Jurkat, Clone E6-1 (cell line): ENCODE data around the gene GNB5. TPM values are rescaled to one million over a fixed set of nuclear protein-coding genes. Genes with fewer than 3 reads are reported as not detected.
"Not testable (repeated sequence)": the region's sequence is repeated elsewhere in the genome, so short reads cannot be mapped to it uniquely, and the experiment has no call there.

ENCODE experiments used
- DNase-seq: peaks from one replicate; pipeline ENCODE4 v3.0.0-alpha.2; 2011; ENCODE audit warnings: low read depth, low spot score
- H3K4me3 ChIP-seq: 2 replicates; pipeline ENCODE4 v1.5.1; 2011; ENCODE audit warnings: mild to moderate bottlenecking, low read length, control low read depth, moderate library complexity
- polyA plus RNA-seq: library from polyadenylated mRNA; unstranded; fragments of >200 nt; gene quantifications from one replicate; pipeline ENCODE4 v1.2.1, GENCODE V29; 2012; ENCODE audit warnings: missing spikeins; ENCODE audit not compliant: insufficient read length, insufficient read depth

The GNB5 gene
- polyA plus RNA-seq: 45.7 TPM

GRCh38 chr15:52191207-52191606, at the start of gene GNB5:
GNB5 (minus strand) TSS chr15:52191392; CDS start chr15:52184676, 6,716 bp downstream.
- no peak within 1 kb of the TSS for H3K4me3 ChIP-seq
- no peak for DNase-seq

DNA sequence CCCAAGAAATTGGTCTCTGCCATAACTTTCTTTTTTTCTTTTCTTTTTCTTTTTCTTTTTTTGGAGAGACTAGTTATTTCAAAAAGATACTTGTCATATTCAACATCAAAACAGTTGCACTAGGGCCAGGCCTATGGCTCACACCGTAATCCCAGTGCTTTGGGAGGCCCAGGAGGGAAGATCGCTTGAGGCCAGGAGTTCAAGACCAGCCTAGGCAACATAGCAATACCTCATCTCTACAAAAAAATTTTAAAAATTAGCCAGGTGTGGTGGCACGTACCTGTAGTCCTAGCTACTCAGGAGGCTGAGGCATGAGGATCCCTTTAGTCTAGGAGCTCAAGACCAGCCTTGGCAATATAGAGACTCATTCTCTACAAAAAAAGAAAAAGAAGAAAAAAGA, 49.0 kb upstream of the GNB5 start:
- no peak overlapping the region for H3K4me3 ChIP-seq
- no peak for DNase-seq

DNA sequence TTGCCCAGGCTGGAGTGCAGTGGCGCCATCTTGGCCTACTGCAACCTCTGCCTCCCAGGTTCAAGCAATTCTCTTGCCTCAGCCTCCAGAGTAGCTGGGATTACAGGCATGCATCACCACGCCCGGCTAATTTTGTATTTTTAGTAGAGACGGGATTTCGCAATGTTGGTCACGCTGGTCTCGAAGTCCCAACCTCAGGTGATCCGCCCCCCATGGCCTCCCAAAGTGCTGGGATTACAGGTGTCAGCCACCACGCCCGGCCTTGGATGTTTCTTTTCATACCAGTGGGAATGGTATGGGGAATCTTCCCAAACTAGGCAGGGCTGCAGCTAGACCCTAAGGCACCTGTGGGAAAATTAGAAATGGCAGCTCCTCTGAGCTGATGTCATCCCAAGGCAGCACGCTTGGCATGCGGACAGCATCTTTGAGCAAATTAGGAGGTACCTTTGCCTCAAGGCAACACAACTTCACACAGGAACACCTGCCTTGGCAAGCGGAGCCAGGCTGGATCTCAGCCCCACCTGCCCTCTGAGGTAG, 47.9 kb upstream of the GNB5 start:
- H3K4me3 ChIP-seq, DNase-seq: not testable (repeated sequence)

DNA sequence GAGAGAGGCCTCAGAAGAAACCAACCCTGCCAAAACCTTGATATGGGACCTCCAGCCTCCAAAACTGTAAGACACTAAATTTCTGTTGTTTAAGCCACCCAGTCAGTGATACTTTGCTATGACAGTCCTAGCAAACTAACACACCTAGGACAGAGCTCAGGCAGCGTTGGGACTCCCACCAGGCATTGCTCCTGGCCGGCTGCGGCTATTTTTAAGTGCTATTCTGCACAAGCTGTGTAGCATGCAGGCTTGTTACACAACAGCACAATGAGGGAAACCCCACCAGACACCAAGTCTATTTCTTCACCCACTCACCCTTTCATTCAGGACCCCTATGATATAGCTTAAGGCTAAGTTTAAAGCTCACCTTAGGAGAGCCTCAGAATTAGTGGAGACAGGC, 47.0 kb upstream of the GNB5 start:
- no peak overlapping the region for H3K4me3 ChIP-seq

GRCh38 chr15:52236013-52236412, 44.8 kb upstream of the GNB5 start:
- H3K4me3 ChIP-seq: no peak overlapping the region
- no peak for DNase-seq

More for the DNA sequence above, 47.0 kb upstream of the GNB5 start:
- DNase-seq: no peak

- DNase-seq: no peak
- H3K4me3 ChIP-seq: no peak overlapping the region
These were observed 43.7 kb upstream of the GNB5 start for GRCh38 chr15:52234596-52235541.

GRCh38 chr15:52233405-52233804, 42.2 kb upstream of the GNB5 start:
- H3K4me3 ChIP-seq: no peak overlapping the region
- no peak for DNase-seq

- no peak for DNase-seq
- no peak overlapping the region for H3K4me3 ChIP-seq
These were observed 41.1 kb upstream of the GNB5 start for GRCh38 chr15:52232327-52232726.

GRCh38 chr15:52230073-52230472, 38.9 kb upstream of the GNB5 start:
- no peak overlapping the region for H3K4me3 ChIP-seq
- no peak for DNase-seq

DNA sequence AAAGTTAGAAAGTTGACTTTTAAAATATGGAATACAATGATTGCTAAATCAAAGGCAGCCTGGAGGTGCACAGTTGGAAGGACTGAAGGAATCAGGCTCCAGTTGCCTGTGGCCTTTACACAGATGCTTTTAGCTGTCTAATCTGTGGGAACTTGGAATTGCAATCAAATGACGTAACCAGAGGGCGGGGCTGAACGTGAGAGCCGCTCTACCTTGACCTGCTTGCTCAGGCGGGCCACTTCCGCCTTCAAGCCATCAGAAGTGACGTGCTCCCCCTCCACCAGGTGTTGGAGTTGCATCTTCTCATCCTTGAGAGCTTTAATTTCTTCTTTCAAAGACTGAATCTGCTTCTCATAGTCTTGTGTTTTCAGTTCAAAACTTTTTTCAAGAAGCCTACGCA, 37.7 kb upstream of the GNB5 start:
- DNase-seq: no peak
- H3K4me3 ChIP-seq: no peak overlapping the region

- H3K4me3 ChIP-seq: no peak overlapping the region
- DNase-seq: peak; percentile 88
These were observed 36.3 kb upstream of the GNB5 start for GRCh38 chr15:52227456-52227855.

DNA sequence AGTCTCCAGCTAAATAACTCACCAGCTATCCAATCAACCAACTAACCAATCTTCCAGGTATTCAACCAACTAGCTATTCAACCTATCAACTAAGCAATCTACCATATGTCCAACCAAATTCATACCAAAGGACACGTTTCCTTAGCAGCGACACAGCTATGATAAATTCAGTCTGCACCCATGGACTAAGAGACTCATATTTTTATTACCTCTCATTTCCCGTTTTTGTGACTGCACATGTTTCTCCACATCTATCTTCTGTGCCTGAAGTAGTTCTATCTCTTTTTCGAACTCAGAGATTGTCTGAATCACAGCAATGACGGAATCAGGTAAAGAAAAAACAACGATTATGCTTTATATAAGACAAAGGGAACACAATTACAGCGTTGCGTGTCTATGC, 34.0 kb upstream of the GNB5 start:
- no peak for DNase-seq
- no peak overlapping the region for H3K4me3 ChIP-seq

DNA sequence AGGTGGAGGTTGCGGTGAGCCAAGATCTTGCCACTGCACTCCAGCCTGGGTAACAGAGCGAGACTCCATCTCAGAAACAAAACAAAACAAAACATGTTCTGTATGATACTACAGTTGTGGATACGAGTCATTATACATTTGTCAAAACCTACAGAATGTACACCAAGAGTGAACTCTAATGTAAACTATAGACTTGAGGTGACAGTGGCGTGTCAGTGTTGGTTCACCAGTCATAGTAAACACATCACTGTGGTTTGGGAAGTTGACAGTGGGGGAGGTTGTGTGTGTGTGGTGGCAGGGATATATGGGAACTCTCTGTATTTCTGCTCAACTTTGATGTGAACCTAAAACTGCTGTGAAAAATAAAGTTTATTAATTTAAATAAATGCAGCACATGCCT, 33.0 kb upstream of the GNB5 start:
- no peak overlapping the region for H3K4me3 ChIP-seq
- no peak for DNase-seq

GRCh38 chr15:52221730-52222129, 30.5 kb upstream of the GNB5 start:
- no peak for DNase-seq
- peak overlapping the region; percentile 49 for H3K4me3 ChIP-seq

- peak overlapping the region; percentile 49 for H3K4me3 ChIP-seq
These were observed 29.9 kb upstream of the GNB5 start for GRCh38 chr15:52220937-52221660.

GRCh38 chr15:52220251-52220650, 29.1 kb upstream of the GNB5 start:
- no peak for DNase-seq

More at GRCh38 chr15:52220937-52221660, 29.9 kb upstream of the GNB5 start:
- DNase-seq: peak; percentile 63

DNA sequence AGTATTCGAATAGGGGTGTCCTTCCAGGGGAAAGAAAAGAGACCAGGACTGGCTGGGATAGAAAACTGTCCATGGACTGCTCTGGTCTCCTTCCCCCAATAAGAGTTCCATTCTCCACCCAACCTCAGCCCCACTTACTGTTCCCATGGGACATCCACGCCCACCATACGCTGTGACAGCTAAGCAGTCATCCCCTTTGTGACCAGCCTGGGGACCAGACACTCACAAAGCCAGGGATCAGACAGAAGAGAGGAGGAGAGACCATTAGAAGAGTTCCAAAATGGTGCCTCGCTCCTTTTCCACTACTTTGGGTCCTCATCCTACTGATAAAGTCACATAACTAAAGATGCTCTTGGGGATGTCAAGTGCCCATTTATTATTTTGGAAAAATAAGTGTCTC, 27.6 kb upstream of the GNB5 start:
- DNase-seq: no peak
- H3K4me3 ChIP-seq: no peak overlapping the region

More at GRCh38 chr15:52220251-52220650, 29.1 kb upstream of the GNB5 start:
- H3K4me3 ChIP-seq: no peak overlapping the region

DNA sequence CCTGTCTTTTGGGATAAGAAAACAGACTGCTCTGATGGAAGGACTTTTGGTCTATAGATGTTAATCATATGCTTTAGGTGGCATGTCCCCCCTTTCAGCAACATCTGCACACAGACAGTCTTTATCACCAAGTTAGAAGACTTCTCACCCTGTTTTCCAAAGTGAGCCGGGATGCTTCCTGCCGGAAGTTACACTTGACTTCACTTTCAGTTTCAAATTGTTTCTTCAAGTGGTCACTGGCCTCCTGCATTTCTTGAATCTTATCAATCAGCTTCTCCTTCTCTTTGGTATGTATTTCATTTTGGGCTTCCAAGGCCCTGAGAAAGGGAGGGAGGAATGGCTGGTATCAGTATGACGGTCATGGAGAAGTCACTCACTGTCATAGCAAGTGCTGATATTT, 27.2 kb upstream of the GNB5 start:
- H3K4me3 ChIP-seq: no peak overlapping the region
- DNase-seq: no peak

GRCh38 chr15:52217186-52217585, 26.0 kb upstream of the GNB5 start:
- DNase-seq: peak; percentile 35
- H3K4me3 ChIP-seq: no peak overlapping the region

- DNase-seq: no peak
- no peak overlapping the region for H3K4me3 ChIP-seq
These were observed 23.4 kb upstream of the GNB5 start for GRCh38 chr15:52214553-52214952.
